NCI-H1048 (cell line): ENCODE results near the gene KCNQ5.

Experiments
- DNase-seq: peaks from one replicate; lab custom pipeline; 2025; lab: John Stamatoyannopoulos, UW

The KCNQ5 gene

GRCh38 chr6:72640615-72640930 is 18.7 kb downstream of the KCNQ5 start:
- DNase-seq: no peak

GRCh38 chr6:72642435-72642834 is 20.6 kb downstream of the KCNQ5 start:
- DNase-seq: no peak

- no peak for DNase-seq
Observed at GRCh38 chr6:72643214-72643613, 21.4 kb downstream of the KCNQ5 start.

GRCh38 chr6:72646604-72647485 is 25.0 kb downstream of the KCNQ5 start:
- DNase-seq: no peak

- no peak for DNase-seq
Observed at GRCh38 chr6:72647489-72647888, 25.6 kb downstream of the KCNQ5 start.

GRCh38 chr6:72649032-72649984 is 27.4 kb downstream of the KCNQ5 start:
- DNase-seq: no peak

- no peak for DNase-seq
Observed at GRCh38 chr6:72650081-72650745, 28.3 kb downstream of the KCNQ5 start.

GRCh38 chr6:72651174-72651573 is 29.3 kb downstream of the KCNQ5 start:
- DNase-seq: no peak

- no peak for DNase-seq
Observed at GRCh38 chr6:72651967-72652956, 30.4 kb downstream of the KCNQ5 start.

GRCh38 chr6:72653026-72653425 is 31.2 kb downstream of the KCNQ5 start:
- no peak for DNase-seq

- DNase-seq: no peak
Observed at GRCh38 chr6:72654071-72654621, 32.3 kb downstream of the KCNQ5 start.

GRCh38 chr6:72657407-72658197 is 35.7 kb downstream of the KCNQ5 start:
- no peak for DNase-seq

- no peak for DNase-seq
Observed at GRCh38 chr6:72659754-72660153, 37.9 kb downstream of the KCNQ5 start.

GRCh38 chr6:72661411-72661810 is 39.5 kb downstream of the KCNQ5 start:
- DNase-seq: no peak

- no peak for DNase-seq
Observed at GRCh38 chr6:72665599-72665998, 43.7 kb downstream of the KCNQ5 start.

GRCh38 chr6:72669324-72669723 is 47.5 kb downstream of the KCNQ5 start:
- no peak for DNase-seq

GRCh38 chr6:72672906-72673305 is 51.0 kb downstream of the KCNQ5 start:
- DNase-seq: no peak

GRCh38 chr6:72674842-72675241 is 53.0 kb downstream of the KCNQ5 start:
- DNase-seq: no peak

- DNase-seq: no peak
Observed at GRCh38 chr6:72675396-72675795, 53.5 kb downstream of the KCNQ5 start.

- no peak for DNase-seq
Observed at GRCh38 chr6:72676995-72677394, 55.1 kb downstream of the KCNQ5 start.
